GM12878 (cell line): ENCODE results near the gene ABCA7. TPM values are rescaled to one million over a fixed set of nuclear protein-coding genes. Genes with fewer than 3 reads are reported as not detected.

ENCODE experiments used
- CBFB ChIP-seq: IDR thresholded peaks from 2 replicates; pipeline ENCODE4 v1.6.1; 2016; ENCODE audit warnings: antibody characterized with exemption, low read depth
- CBX5 ChIP-seq: sonication (generic); IDR thresholded peaks from 2 replicates; pipeline ENCODE4 v1.6.1; 2016; ENCODE audit warnings: low read depth, moderate library complexity, mild to moderate bottlenecking, inconsistent platforms
- CHD2 ChIP-seq: IDR thresholded peaks from 2 replicates; pipeline ENCODE4 v1.6.1; 2011; ENCODE audit warnings: low read depth, low read length, improper control_type of control experiment, borderline replicate concordance
- EED ChIP-seq: sonication (generic); IDR thresholded peaks from 2 replicates; pipeline ENCODE4 v1.6.1; 2016; ENCODE audit warnings: antibody characterized with exemption, low read depth
- HCFC1 ChIP-seq: fragments of 150-350 bp; IDR thresholded peaks from 2 replicates; pipeline ENCODE4 v1.6.1; 2014; ENCODE audit warnings: low read length
- IRF3 ChIP-seq: fragments of 450-650 bp; IDR thresholded peaks from 2 replicates; pipeline ENCODE4 v1.6.1; 2014; ENCODE audit warnings: mild to moderate bottlenecking
- KLF5 ChIP-seq: fragments of 450-650 bp; IDR thresholded peaks from 2 replicates; pipeline ENCODE4 v1.6.1; 2014; ENCODE audit warnings: mild to moderate bottlenecking; ENCODE audit not compliant: partially characterized antibody
- MXI1 ChIP-seq: fragments of 150-350 bp; IDR thresholded peaks from 2 replicates; pipeline ENCODE4 v1.6.1; 2011; ENCODE audit warnings: low read depth, mild to moderate bottlenecking, inconsistent platforms, low read length, improper control_type of control experiment
- MYB ChIP-seq: fragments of 150-350 bp; IDR thresholded peaks from 2 replicates; pipeline ENCODE4 v1.6.1; 2014; ENCODE audit warnings: mild to moderate bottlenecking, low read depth, low read length, borderline replicate concordance
- MYC ChIP-seq: IDR thresholded peaks from 2 replicates; pipeline ENCODE4 v1.6.1; 2011; ENCODE audit warnings: mild to moderate bottlenecking, low read length, moderate library complexity, inconsistent platforms; ENCODE audit not compliant: insufficient read depth, insufficient replicate concordance, insufficient read length, severe bottlenecking
- PBX3 ChIP-seq: IDR thresholded peaks from 2 replicates; pipeline ENCODE4 v1.6.1; 2011; ENCODE audit warnings: mild to moderate bottlenecking, low read depth, low read length, moderate library complexity; ENCODE audit not compliant: insufficient replicate concordance
- POLR2A ChIP-seq: IDR thresholded peaks from 2 replicates; pipeline ENCODE4 v1.6.1; 2011; ENCODE audit warnings: low read depth, mild to moderate bottlenecking, low read length
- POLR2AphosphoS5 ChIP-seq: IDR thresholded peaks from 2 replicates; pipeline ENCODE4 v1.6.1; 2011; ENCODE audit warnings: mild to moderate bottlenecking, low read length, inconsistent platforms
- SIX5 ChIP-seq: IDR thresholded peaks from 2 replicates; pipeline ENCODE4 v1.6.1; 2011; ENCODE audit warnings: mild to moderate bottlenecking, low read depth, low read length, moderate library complexity; ENCODE audit not compliant: severe bottlenecking
- SREBF1 ChIP-seq: IDR thresholded peaks from 2 replicates; pipeline ENCODE4 v1.6.1; 2012; ENCODE audit warnings: mild to moderate bottlenecking, low read length
- TAF1 ChIP-seq: IDR thresholded peaks from 2 replicates; pipeline ENCODE4 v1.6.1; 2011; ENCODE audit warnings: mild to moderate bottlenecking, low read depth, low read length, borderline replicate concordance
- YY1 ChIP-seq: IDR thresholded peaks from 2 replicates; pipeline ENCODE4 v1.6.1; 2011; ENCODE audit warnings: low read depth, mild to moderate bottlenecking, low read length
- ZBTB11 ChIP-seq: fragments of 450-650 bp; formaldehyde crosslinking; IDR thresholded peaks from 2 replicates; pipeline ENCODE4 v1.5.0; 2022; ENCODE audit warnings: mild to moderate bottlenecking, missing genetic modification characterization
- ZBTB40 ChIP-seq: fragments of 450-650 bp; IDR thresholded peaks from 2 replicates; pipeline ENCODE4 v1.6.1; 2016; ENCODE audit warnings: mild to moderate bottlenecking, moderate library complexity, borderline replicate concordance
- ZNF207 ChIP-seq: fragments of 450-650 bp; IDR thresholded peaks from 2 replicates; pipeline ENCODE4 v1.6.1; 2014; ENCODE audit warnings: antibody characterized with exemption, mild to moderate bottlenecking, borderline replicate concordance
- polyA plus RNA-seq, 11 experiments: library from polyadenylated mRNA; depleted of rRNA in 4 of 11; unstranded in 6 of 11; stranded (reverse) in 5 of 11; fragments of >200 nt; fragmentation: Nextera tagmentation in 4 of 11; fragmentation: Illumina TruSeq in 1 of 11; extraction: Ambion mirVana in 4 of 11; extraction: Trizol in 1 of 11; gene quantifications; 1 replicate in 1 of 11; 2 replicates in 10 of 11; pipeline versions ENCODE4 v1.2.1 to v1.2.3, GENCODE V29; 2011 to 2016; ENCODE audit warnings: inconsistent platforms in 2 of 11, missing spikeins in 2 of 11, low read depth in 1 of 11
- total RNA-seq, 4 experiments: library from RNA; depleted of rRNA in 3 of 4; stranded (reverse); fragments of >200 nt in 3 of 4; fragmentation: Illumina TruSeq in 1 of 4; extraction: Trizol in 1 of 4; gene quantifications; 2 replicates each; pipeline versions ENCODE4 v1.2.1 to v1.2.3, GENCODE V29; 2013 to 2021

Gene ABCA7
- total and polyA plus RNA-seq, 10 of the 15 experiments (the other 5 are each of a cell fraction or from before 2014, with no cell fraction given): 1.0 to 49.5 (median 14.8) TPM

GRCh38 chr19:1094978-1095701, 55.2 kb downstream of the ABCA7 start, which contains the start of gene POLR2E (continued):
- TF ChIP-seq MYC (peak; percentile 98), ZBTB11 (CRISPR knock-in tag) (no peak), POLR2AphosphoS5 (peak; percentile 52; the same call in 1 of the 2 replicates), TAF1 (peak; percentile 69; the same call in 1 of the 2 replicates), KLF5 (peak; percentile 73), CBFB (peak; percentile 92), ZNF207 (peak; percentile 70; the same call in 1 of the 2 replicates), MYB (peak; percentile 99), EED (no peak), CHD2 (peak; percentile 99), POLR2A (peak; percentile 90), SREBF1 (peak; percentile 80), YY1 (peak; percentile 78; the same call in 1 of the 2 replicates), PBX3 (peak; percentile 63), IRF3 (peak; percentile 65; the same call in 1 of the 2 replicates), MXI1 (peak; percentile 69; the same call in 1 of the 2 replicates), HCFC1 (peak; percentile 97), ZBTB40 (peak; percentile 55; the same call in 1 of the 2 replicates), CBX5 (no peak), SIX5 (peak; percentile 87)
